GM18909 (cell line): Measurements from ENCODE around the gene CASP8AP2.
"Not testable (repeated sequence)": the region's sequence is repeated elsewhere in the genome, so short reads cannot be mapped to it uniquely, and the experiment has no call there.

Experiments used
- ATAC-seq: cut with Tn5 transposase; IDR thresholded peaks from one replicate; pipeline ENCODE4 v1.9.1; 2021; ENCODE audit warnings: mild to moderate bottlenecking; ENCODE audit not compliant: unreplicated experiment, poor library complexity

The CASP8AP2 gene

DNA sequence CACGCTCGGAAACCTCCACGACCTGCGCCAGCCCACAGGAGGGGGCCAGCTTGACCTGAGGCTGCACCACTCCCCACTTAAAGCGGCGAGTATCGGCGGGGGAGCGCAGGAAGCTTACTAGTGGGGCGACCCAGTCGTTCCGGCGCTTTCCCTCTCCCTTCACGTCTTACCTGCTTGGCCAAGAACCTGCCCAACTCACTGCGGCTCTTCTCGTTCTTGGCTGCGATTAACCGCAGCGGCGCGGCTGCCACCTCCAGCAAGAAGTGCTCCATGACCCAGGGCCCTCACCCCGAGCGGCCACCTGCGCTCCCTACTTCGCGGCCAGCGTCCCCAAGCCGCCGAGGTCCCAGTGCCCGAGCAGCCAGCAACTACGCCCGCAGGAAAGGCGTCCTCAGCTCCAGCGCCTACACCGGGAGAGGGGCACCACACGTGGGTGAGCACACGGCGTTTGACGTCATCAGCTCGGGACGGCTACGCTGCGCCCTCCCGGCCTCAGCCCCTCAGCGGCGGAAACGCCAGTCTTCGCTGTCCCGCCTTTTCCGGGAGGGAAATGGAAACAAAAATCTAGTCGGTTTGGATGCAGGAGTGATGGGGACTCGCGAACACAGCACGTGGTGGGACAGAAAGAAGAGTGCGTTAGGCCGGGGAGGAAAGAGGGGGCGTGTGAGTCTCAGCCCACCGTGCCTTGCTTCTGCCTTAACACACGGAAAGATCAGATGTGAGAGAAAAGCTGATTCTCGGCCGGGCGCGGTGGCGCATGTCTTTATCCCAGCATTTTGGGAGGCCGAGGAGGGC lies 10.1 kb upstream of the CASP8AP2 start, which contains the start of gene MDN1:
TSS of gene MDN1 (minus strand) at position 459 of the 795 bp plus-strand sequence. CDS start at position 272, 187 bp downstream.
- ATAC-seq: peak; percentile 95

DNA sequence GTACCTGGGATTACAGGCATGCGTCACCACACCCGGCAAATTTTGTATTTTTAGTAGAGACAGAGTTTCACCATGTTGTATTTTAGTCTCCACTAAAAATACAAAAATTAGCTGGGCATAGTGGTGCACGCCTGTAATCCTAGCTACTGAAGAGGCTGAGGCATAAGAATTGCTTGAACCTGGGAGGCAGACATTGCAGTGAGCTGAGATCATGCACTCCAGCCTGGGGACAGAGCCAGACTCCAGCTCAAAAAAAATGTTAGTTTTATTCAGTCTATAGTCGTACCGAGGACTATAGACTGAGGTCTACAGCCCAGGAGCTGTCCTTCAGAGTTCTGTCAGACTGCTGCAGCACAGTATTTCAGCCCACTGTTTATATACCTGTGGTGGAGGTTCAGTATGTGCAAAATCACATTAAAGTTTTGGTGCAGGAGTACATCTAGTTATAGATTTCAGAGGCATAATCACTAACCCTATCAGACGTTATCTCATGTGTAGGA lies 3.6 kb upstream of the CASP8AP2 start:
- no peak for ATAC-seq

DNA sequence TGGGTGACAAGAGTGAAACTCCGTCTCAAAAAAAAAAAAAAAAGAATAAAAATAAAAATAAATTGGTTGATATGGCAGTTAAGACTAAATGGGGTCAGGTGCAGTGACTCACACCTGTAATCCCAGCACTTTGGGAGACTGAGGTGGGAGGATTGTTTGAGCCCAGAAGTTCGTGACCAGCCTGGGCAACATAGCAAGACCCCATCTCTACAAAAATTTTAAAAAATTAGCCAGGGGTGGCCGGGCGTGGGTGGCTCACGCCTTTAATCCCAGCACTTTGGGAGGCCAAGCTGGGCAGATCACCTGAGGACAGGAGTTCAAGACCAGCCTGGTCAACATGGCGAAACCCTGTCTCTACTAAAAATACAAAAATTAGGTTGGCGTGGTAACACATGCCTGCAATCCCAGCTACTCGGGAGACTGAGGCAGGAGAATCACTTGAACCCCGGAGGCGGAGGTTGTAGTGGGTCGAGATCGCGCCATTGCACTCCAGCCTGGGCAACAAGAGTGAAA lies 1.1 kb upstream of the CASP8AP2 start:
- ATAC-seq: not testable (repeated sequence)

GRCh38 chr6:89828988-89829471 lies 650 bp upstream of the CASP8AP2 start:
- peak; percentile 36 for ATAC-seq

DNA sequence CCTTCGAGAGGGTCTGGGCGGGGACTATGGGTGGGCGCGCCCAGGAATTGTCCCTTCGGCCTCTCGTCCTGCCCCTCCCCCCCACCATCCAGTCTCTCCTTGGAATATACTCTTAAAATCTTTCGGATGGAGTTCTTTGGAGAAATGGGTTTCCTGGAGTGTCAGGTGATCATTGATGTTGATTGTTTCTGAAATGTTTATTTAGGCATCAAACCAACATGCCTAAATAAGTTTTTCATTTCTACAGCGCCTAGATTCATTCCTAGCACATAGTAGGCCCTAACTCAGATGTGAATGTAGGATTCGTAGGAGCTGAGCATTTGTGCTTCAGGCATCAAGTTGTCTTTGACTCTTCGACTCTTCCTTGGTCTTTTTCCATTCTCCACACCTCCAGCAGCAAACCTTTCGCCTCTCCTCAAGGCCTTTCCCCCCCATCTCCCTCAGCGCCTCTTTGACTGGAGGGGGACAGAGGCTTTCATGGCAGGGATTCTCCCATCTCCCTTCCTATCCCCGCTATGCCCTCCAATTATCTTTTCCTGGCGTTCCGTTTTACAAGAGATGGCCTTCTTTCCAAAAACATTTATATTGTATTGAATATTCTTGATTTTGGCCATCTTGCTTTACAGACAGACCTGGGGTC lies 610 bp downstream of the CASP8AP2 start:
- ATAC-seq: no peak

- peak; percentile 97 for ATAC-seq
These were observed 5.5 kb downstream of the CASP8AP2 start for GRCh38 chr6:89834884-89835792.

DNA sequence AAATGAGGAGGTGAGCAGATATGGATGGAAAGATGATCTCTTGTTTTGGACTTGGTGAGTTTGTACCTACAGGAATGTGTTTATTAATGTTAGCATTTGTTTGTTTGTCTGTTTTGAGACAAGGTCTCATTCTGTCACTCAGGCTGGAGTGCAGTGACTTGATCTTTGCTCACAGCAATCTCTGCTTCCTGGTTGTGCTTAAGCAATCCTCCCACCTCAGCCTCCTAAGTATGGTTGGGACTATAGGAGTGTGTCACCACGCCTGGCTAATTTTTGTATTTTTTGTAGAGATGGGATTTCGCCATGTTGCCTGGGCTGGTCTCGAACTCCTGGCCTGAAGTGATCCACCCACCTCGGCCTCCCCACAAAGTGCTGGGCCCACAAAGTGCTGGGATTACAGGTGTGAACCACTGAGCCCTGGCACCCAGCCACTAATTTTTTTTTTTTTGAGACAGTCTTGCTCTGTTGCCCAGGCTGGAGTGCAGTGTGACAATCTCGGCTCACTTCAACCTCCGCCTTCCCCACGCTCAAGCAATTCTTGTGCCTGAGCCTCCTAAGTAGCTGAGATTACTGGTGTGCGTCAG lies 7.1 kb downstream of the CASP8AP2 start:
- no peak for ATAC-seq

- ATAC-seq: no peak
These were observed 10.9 kb downstream of the CASP8AP2 start for GRCh38 chr6:89840538-89840937.

- ATAC-seq: no peak
These were observed 12.5 kb downstream of the CASP8AP2 start for GRCh38 chr6:89842228-89842627.

GRCh38 chr6:89843070-89843469 lies 13.4 kb downstream of the CASP8AP2 start:
- no peak for ATAC-seq

DNA sequence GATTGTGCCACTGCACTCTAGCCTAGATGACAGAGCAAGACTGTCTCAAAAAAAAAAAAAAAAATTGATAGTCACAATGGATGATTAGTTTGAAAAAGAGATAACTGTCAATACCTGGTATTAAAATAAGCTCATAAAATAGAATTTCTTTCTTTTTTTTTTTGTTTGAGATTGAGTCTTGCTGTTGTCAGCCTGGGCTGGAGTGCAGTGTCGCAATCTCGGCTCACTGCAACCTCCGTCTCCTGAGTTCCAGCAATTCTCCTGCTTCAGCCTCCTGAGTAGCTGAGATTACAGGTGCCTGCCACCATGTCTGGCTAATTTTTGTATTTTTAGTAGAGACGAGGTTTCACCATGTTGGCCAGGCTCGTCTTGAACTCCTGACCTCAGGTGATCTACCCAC lies 17.8 kb downstream of the CASP8AP2 start:
- ATAC-seq: not testable (repeated sequence)

DNA sequence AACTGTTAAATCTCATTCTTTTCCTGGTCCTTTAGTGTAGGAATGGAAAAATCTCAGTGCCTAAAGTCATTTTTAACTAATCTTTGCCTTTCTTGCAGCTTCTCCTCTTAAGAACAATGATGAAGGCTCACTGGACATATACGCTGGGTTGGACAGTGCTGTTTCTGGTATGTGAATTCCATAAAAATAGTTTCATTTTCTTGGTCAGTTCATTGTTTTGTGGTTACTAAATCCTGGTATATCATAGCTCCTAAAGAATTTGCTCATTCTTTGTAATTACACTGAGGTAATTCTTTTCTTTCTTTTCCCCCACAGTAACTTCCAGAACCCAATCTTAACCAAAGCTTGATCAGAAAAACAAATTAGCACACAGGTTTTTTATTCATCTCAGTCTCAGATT lies 23.4 kb downstream of the CASP8AP2 start:
- no peak for ATAC-seq

GRCh38 chr6:89858041-89858440 lies 28.4 kb downstream of the CASP8AP2 start:
- ATAC-seq: no peak

- ATAC-seq: peak; percentile 58
These were observed 30.1 kb downstream of the CASP8AP2 start for GRCh38 chr6:89859744-89860143.

DNA sequence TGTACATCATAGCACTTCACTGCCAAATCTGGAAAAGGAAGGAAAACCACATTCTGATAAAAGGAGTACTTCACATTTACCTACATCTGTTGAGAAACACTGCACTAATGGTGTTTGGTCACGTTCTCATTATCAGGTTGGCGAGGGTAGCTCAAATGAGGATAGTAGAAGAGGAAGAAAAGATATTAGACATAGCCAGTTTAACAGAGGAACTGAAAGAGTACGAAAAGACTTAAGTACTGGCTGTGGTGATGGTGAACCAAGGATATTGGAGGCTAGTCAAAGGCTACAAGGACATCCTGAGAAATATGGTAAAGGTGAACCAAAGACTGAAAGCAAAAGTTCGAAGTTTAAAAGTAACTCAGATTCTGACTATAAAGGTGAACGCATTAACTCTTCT lies 32.6 kb downstream of the CASP8AP2 start:
- peak; percentile 81 for ATAC-seq

DNA sequence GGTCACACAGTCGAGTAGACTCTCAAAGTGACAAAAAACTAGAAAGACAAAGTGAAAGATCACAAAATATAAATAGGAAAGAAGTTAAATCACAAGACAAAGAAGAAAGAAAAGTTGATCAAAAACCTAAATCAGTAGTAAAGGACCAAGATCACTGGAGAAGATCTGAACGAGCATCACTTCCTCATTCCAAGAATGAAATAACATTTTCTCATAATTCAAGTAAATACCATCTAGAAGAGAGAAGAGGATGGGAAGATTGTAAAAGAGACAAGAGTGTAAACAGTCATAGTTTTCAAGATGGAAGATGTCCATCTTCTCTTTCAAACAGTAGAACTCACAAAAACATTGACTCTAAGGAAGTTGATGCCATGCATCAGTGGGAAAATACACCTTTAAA lies 33.0 kb downstream of the CASP8AP2 start:
- peak; percentile 9 for ATAC-seq

DNA sequence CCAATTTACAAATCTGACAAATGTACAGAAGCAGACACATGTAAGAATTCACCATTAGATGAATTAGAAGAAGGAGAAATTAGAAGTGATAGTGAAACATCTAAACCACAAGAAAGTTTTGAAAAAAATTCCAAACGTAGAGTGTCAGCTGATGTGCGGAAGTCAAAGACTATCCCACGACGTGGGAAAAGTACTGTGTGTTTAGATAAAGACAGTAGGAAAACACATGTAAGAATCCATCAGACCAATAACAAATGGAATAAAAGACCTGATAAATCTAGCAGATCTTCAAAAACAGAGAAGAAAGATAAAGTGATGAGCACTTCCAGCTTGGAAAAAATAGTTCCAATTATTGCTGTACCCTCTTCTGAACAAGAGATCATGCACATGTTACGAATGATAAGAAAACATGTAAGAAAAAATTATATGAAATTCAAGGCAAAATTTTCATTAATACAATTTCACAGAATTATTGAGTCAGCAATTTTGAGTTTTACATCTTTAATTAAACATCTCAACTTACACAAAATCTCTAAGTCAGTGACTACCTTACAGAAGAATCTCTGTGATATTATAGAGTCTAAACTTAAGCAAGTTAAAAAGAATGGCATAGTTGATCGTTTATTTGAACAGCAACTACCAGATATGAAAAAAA lies 36.5 kb downstream of the CASP8AP2 start:
- no peak for ATAC-seq

DNA sequence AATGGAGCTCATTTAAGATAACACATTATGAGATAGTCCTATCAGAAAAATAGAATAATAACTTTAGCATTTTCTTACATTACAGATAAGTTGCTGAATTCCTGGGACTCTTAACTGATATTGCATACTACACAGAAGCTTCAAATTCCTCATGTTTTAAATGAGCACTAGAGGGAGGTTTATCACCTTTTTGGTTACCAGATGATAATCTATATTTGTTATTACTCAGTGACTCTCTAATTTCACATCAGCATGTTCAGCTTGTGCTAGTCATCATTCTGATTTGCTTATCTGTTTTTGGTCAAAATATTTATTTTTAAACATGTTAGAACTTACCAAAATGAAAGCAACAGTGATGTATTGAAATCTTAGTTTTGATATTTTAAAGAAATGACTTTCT lies 44.0 kb downstream of the CASP8AP2 start:
- ATAC-seq: no peak

GRCh38 chr6:89874438-89874837 lies 44.8 kb downstream of the CASP8AP2 start:
- no peak for ATAC-seq
